H54 (cell line): ENCODE results near the gene APP.
"Not testable (repeated sequence)": the region's sequence is repeated elsewhere in the genome, so short reads cannot be mapped to it uniquely, and the experiment has no call there.

Experiments used
- DNase-seq: peaks from one replicate; pipeline ENCODE4 v3.0.0; 2011; ENCODE audit warnings: low spot score, mixed read lengths; ENCODE audit not compliant: insufficient read length
- FAIRE-seq: peaks from 3 replicates; lab custom pipeline; 2011; peaks lifted over from hg19 to GRCh38; lab: Jason Lieb, UNC
- POLR2A ChIP-seq: IDR thresholded peaks from 2 replicates; pipeline ENCODE4 v1.6.1; 2011; ENCODE audit warnings: low read depth, mild to moderate bottlenecking, low read length

APP gene

DNA sequence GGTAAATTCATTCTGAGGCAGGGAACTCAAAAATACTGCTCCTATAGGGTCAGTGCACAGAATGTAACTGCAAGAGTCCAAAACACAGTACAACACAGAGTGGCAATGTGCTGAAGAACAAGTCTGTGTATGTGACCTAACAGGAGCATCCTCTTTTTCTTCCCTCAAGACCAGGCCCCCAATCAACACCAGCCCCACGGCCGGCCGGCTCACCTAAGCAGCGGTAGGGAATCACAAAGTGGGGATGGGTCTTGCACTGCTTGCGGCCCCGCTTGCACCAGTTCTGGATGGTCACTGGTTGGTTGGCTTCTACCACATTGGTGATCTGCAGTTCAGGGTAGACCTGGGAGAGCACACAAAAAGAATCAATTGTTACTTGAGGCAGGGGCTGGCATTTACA lies 80.8 kb downstream of the APP start:
- no peak for FAIRE-seq
- DNase-seq, result no peak
- no peak for TF ChIP-seq POLR2A

DNA sequence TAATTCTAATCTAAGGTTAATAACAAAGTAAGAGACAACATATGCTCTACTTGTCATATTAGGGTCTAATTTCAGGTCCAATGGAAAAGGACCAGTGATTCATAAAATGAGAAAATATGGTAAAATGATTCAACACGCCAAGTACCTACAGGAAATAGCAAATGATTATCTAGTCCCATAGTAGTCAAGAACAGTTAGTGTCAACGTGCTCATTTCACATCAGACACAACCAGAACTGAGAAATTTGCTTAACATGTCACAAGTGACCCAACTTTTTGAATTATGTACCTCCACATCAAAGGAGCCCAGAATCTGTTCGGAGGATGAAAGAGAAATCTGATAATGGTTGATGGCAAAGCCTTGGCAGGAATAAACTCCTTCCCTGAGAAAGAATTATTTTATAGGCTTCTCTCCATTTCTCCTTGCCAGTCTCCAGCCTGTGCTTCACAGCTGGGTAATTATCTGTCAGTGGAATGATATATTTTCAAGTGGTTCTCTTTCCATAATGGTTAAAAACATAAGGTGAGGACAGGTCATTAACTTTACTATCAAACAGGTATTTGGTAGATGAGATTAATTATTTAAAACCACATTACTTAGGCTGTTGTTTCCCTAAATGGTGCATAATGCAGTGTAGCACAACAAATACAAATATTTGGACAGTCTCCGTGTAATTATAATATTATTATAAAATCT lies 83.2 kb downstream of the APP start:
- TF ChIP-seq POLR2A, result no peak
- FAIRE-seq (no peak), DNase-seq (no peak)

DNA sequence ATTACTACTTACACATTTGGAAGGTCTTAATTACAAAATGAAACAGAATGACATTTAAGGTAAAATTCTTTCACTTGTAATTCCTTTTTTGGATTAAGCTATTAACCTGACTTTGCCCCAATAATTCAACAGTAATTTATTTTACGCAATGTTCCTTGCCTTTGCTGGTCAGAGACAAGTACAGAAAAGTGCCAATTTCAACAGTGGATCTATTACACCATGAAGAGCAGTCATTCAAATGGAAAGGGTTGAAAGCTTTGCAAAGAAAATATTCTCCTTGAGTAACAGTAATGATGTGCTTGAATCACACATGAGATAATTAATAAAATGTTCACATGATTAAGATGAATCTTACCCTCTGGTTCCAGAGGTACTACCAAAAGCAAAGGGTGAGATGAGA lies 84.7 kb downstream of the APP start:
- TF ChIP-seq POLR2A, result no peak
- no peak for DNase-seq
- FAIRE-seq, result peak; percentile 58

DNA sequence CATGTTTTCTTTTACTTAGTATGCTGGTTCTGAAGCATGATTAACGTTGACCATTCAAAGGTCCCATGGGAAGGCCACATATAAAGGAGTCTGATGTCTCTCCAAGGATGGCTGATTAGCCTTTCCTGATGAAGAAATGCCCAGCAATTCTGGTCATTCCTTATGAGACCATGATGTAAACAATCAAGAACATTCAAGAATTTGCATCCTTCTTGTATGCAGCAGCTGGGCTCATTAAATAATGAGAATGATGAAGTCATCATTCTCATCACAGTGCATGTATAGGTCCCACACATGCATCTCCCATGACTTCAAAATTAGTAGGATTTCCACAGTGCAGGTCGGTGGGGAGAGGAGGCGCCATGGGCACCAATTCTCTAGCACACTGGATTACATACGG lies 85.4 kb downstream of the APP start:
- FAIRE-seq (no peak), DNase-seq (no peak)
- no peak for TF ChIP-seq POLR2A

DNA sequence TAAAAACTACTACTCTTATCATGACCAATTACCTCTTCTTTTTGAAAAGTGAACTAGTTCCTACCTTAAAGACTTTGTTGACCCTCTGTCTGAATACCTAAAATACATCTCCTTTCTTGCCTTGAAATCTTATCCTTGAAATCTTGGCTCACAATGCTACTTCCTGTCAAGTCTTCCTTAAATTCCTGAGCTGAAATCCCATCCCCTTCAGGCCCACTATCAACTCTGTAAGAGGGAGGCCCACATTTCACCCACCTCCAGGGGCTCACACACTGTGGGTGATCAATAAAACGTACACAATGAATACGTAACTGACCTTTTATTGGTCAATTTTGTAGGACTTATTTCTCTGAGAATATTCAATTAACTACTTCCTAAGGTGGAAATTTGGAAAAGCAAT lies 88.0 kb downstream of the APP start:
- TF ChIP-seq POLR2A, result no peak
- FAIRE-seq (no peak), DNase-seq (no peak)

DNA sequence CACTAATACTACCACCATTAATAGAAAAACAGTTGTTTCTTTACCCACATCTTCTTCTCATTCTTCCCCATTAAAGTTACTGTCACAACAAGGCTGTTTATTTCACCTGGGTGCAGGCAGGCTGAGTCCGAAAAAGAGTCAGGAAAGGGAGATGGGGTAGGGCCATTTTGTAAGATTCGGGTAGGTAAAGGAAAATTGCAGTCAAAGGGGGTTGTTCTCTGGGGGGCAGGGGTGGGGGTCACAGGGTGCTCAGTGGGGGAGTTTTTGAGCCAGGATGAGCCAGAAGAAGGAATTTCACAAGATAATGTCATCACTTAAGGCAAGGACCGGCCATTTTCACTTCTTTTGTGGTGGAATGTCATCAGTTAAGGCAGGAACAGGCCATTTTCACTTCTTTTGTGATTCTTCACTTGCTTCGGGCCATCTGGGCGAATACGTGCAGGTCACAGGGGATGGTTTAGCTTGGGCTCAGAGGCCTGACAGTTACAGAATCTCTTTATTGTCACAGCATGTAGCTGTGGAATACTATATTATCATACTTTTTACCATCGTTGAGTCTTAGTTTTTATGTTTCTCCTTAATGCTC lies 89.3 kb downstream of the APP start:
- not testable (repeated sequence) for FAIRE-seq

DNA sequence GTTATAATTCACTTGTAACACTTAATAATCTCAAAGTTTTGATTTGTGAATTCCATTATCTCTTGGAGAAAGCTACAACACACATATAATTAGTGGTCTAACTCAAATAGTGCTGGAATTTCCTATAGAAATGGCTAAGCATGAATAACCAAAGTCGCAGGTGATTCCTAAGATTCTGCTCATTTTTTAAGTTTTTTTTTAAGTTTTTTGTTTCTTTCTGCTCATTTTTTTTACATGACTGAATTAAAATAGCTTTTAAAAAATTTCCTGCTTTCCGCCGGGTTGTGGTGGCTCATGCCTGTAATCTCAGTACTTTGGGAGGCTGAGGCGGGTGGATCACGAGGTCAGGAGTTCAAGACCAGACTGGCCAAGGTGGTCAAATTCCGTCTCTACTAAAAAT lies 90.4 kb downstream of the APP start:
- TF ChIP-seq POLR2A, result no peak

More for the DNA sequence above, 89.3 kb downstream of the APP start:
- not testable (repeated sequence) for DNase-seq

DNA sequence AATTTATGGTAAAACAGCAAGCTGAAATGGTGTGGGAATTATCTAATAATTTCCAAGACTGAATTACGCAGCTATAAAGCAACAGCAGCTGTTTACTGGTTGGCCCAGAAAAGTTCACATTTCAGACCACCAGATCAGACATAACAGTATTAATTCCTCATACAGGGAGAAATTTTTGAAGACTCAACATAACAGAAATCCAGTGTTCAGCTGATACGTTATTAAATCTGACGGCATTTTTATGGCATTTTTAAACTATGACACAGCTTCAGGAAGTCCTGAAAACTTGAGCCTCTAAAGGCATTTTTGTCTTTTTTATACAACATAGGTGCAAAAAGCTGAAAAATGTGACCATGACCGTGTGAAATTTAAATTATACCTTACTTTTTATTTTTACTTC lies 91.2 kb downstream of the APP start:
- no peak for FAIRE-seq
- no peak for TF ChIP-seq POLR2A
- DNase-seq, result no peak

More for the DNA sequence above, 90.4 kb downstream of the APP start:
- DNase-seq (no peak), FAIRE-seq (no peak)

DNA sequence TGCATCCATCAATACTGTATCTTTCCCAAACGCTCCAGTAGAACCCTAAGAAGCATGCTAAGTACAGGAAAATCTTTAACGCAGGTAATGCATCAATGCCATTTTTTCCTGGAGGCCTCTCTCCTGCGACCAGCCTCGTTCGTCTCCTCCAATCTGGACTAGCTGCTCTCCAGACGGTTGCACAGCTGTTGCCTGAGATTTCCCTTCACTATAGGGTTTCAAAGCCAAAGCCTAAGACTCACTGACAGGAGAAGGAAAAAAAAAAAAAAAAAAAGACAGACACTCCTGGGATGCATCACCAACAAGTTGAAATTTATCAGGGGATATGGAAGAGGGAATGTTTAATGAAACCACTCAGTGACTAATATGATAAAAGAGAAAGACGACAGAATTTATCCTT lies 93.0 kb downstream of the APP start:
- no peak for TF ChIP-seq POLR2A
- no peak for DNase-seq
- no peak for FAIRE-seq

DNA sequence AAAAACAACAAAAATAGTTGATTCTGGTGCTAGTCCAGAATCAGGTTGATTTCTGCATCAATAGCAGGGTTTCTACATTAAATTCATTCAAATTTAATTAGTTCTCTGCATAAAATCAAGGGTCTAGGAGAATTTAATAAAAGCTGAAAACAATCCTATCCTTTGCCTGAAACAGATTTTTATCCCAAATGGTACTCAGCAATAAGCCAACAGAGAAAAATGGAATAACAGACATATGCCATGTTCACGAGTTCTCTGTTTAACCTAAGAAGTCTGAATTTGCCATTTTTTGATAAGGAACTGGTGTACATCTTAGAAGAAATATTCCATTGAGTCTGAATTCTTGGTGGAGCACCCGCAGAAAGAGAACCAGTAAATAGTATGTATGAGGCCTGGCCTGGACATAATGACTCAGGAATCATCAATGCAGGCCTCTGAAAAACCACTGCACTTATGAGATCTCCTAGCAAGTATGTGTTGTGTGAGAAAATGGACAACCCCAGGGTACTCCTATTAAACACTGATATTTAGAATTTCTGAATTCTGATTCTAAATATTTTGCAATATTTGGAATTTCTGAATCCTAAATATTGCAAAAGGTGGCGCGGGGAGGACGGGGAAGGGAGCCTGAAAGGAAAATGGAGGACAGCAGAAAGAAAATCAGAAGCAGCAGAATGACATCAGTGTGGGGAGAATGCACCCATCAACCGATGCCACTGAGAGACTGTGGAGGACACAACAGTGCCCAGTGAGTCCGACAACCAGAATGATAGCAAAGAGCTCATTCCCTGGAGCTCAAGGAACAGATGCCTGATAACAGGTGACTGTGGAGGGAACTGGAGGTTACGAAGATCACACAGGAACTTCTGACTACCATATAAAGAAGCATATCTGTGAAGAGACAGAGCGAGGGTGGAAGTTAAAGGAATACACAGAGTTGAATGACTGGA lies 97.6 kb downstream of the APP start:
- FAIRE-seq (peak; percentile 27), DNase-seq (peak; percentile 22)
- TF ChIP-seq POLR2A, result no peak

DNA sequence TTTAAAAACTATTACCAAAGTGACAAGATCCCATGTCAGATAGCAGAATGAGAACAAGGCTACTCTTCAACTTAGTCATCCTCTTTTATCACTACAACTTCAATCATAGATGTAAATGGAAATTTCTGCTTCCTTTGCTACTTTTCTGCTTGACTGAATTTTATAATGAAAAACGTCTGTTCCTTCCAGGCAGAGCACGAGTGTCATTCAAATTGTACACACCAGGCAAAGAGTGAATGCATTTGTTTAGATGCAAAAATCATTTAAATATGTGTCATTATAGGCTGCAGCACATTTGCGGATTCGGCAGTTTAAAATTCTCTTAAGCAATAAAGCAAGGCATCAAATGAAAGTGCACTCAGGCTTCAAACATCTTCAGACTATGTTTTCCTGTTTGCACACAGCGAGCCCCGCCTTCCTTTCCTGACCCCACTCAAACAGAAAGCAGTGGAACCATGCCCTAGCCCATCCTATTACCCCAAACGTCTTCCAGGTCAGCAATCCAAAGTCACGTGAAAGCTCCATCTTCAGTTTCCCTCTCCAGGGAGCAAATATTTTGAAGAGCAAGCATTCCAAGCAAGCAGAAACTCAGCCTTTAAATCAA lies 99.6 kb downstream of the APP start:
- DNase-seq, result no peak
- peak; percentile 69 for FAIRE-seq
- no peak for TF ChIP-seq POLR2A

DNA sequence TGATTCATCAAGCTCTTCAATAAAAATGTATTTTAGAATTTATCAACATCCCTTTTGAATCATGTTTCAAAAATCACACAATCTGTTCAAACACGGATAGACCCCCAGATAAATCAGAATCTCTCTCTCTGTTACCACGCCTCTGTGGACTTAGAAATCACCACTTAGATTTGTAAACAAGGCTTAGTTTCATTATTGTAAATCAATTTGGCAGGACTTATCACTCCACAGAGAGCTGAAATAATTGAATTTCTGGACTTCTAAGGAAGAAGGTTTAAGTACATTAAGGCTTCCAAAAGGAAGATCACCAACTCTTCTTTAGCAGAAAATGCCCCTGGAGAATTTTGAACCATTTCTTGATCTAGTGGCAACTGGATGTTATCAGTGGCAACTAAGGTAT lies 100.4 kb downstream of the APP start:
- TF ChIP-seq POLR2A, result no peak
- no peak for FAIRE-seq
- DNase-seq, result no peak

DNA sequence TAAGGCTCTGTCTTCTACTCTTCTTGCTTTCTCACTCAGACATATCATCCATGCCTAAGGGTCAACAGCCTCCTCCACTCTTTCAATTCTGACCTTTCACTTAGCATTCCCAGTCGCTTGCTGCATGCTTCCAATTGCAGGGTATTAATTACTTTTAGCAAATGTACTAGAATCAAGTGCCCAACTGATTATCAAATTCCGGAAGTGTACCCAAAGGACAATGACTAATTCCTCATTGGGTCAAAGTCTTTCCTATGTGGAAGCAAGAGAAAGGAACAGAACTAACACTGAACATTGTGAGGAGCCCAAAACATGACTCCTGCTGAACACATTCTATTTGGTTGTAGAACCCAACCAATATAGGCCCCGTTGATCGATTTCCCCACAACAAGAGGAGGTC lies 101.8 kb downstream of the APP start:
- no peak for FAIRE-seq
- no peak for DNase-seq

DNA sequence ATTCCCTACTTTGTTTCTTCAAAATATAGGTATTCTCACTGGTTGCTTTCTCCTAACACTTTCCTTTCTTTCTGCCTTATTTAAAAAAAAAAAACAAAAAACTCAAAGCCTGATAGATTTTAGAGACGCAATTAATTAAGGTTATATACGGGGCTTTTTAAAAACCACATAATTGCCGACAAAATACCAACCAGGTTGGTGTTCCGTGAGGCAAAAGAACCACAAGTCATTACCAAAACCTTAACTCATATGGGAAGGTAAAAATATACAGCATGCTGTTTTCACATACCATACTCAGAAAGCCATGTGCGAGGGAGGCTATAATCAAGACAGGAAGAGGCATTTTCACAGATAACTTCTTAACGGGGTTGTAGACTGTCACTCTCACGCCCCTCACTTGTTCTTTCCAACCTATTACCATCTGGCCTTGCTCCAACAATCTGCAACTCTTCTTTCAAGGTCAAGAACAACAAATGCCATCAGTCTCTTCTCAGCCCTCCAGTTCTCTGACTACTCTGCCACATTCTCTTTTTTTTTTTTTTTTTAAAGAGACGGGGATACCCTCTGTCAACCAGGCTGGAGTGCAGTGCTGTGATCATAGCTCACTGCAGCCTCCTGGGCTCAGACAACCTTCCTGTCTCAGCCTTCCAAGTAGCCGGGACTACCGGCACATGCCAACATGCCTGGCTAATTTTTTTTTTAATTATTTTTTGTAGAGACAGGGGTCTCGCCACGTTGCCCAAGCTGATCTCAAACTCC lies 102.6 kb downstream of the APP start:
- FAIRE-seq (no peak), DNase-seq (no peak)
- no peak for TF ChIP-seq POLR2A

More for the DNA sequence above, 101.8 kb downstream of the APP start:
- no peak for TF ChIP-seq POLR2A
